KOPT-K1 (cell line): ENCODE results near the gene OSBPL6.
"Not testable (repeated sequence)": the region's sequence is repeated elsewhere in the genome, so short reads cannot be mapped to it uniquely, and the experiment has no call there.

Source experiments
- H3K27ac ChIP-seq: fragments of 200-600 bp; sonication (generic); 2 replicates; pipeline ENCODE4 v1.5.1; 2016; ENCODE audit warnings: antibody characterized with exemption, mild to moderate bottlenecking, low read depth, low read length; ENCODE audit not compliant: poor library complexity, severe bottlenecking
- H3K36me3 ChIP-seq: fragments of 200-600 bp; sonication (generic); 2 replicates; pipeline ENCODE4 v1.5.1; 2017; ENCODE audit warnings: antibody characterized with exemption, mild to moderate bottlenecking, low read length, moderate library complexity; ENCODE audit not compliant: insufficient read depth
- H3K9me3 ChIP-seq: fragments of 200-600 bp; sonication (generic); 2 replicates; pipeline ENCODE4 v1.5.1; 2017; ENCODE audit warnings: antibody characterized with exemption, low read length, mild to moderate bottlenecking; ENCODE audit not compliant: insufficient read depth, poor library complexity, severe bottlenecking

OSBPL6 gene

DNA sequence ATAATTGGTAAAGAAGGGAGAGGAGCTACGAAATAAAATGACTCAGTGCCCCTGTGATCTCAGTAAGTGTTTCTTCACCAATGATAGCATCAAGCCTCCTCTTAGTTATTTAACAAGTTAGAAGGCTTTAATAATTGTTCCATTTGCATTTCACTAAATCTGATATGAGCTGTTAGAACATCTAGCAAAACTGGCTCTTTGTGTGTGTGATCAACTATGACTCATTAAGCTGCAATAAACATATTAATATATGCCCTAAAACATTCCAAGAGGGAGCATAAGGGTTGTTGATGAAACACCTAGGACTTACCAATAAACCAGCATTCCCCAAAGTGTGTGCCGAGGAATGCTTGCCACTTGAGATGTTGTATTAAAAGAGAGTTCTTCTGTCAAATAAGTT is 115.2 kb downstream of the OSBPL6 start:
- no peak overlapping the region for H3K27ac ChIP-seq
- H3K9me3 ChIP-seq = no peaks in the 10 kb centered on the region
- H3K36me3 ChIP-seq = no peaks in the 10 kb centered on the region

DNA sequence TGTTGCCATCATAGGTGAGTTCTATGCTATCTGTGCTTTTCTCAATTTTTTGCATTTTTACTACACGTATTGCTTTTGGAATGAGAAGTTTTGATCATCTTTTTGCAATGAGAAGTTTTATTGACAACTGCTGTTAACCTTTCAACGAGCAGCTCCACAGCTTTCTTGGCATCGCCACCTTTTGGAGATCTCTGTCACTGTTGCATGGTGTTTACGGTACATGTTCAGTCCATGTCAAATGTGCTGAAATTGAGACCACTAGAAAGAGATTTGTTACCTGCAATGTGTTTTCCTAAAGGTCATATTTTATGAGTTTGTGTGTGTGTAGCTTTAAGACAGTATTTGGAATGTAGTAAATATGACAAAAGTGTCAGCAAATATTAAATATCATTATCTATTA is 120.8 kb downstream of the OSBPL6 start:
- no peaks in the 10 kb centered on the region for H3K36me3 ChIP-seq
- H3K27ac ChIP-seq = no peak overlapping the region
- no peaks in the 10 kb centered on the region for H3K9me3 ChIP-seq

DNA sequence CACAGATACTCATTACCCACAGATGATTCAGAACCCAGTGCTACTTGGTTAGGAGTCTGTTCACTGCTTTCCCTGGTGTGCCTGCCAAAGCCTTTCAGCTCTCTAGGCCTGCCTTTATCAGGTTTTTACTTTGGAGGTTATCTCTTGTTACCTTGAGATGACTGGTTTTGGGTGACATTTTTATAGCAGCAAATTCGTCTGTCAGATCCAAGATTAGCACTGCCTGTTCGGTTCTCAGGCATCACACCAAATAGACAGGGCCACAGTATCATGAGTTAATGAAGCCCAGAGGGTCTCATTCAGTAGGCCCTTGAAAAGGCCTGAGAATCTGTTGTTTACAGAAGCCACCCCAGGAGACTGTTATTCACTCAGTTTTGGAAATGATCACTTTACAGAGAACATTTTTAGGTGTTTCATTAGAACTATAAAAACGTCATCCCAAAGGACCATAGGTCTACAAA is 121.2 kb downstream of the OSBPL6 start:
- Histone ChIP-seq H3K9me3 (no peaks in the 10 kb centered on the region), H3K36me3 (no peaks in the 10 kb centered on the region), H3K27ac (no peak overlapping the region)

DNA sequence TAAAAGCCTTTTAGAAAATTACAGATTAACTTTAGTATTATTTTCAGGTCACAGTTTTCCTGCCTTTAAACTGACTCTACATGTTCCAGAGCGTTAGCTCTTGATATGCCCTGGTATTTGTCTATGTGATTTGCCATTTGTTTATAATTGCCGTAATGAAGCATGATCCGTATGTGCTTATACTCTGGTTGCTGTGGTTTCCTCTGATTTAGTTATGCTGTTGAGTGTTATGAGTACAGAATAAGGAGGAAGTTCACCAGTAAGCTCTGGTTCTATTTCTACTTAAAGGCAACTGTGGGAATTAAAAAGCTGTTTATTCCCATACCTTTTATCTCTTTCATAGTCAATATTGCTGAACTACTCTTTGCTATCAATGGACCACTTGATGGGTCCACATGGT is 123.5 kb downstream of the OSBPL6 start:
- Histone ChIP-seq H3K9me3 (no peaks in the 10 kb centered on the region), H3K27ac (no peak overlapping the region), H3K36me3 (no peaks in the 10 kb centered on the region)

DNA sequence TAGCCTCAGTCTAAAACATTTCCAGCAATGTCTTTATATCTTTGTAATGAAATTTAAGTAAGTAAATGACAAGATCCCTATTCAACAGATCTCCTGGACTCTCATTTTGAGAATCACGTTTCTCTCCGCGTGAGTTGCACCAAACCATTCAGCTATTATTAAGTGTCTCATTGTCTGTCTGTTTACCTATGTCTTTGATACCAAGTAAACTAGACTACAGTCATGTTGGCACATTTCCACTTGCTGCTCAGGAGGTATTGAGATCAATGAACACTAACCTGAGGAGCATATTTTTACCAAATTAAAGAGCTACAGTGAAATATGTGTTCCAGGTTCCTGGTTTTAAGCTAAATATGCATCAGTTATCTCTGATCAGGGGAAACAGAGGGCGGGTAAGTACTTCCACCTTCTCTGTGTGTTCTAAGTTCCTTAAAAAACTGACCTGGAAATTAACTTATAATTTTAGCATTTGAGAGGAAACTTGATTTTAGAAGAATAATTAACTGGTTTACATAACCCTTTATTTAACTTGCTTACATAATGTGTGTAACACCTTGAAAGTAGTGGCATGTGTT is 125.8 kb downstream of the OSBPL6 start:
- Histone ChIP-seq H3K36me3 (no peaks in the 10 kb centered on the region), H3K27ac (no peak overlapping the region), H3K9me3 (no peaks in the 10 kb centered on the region)

DNA sequence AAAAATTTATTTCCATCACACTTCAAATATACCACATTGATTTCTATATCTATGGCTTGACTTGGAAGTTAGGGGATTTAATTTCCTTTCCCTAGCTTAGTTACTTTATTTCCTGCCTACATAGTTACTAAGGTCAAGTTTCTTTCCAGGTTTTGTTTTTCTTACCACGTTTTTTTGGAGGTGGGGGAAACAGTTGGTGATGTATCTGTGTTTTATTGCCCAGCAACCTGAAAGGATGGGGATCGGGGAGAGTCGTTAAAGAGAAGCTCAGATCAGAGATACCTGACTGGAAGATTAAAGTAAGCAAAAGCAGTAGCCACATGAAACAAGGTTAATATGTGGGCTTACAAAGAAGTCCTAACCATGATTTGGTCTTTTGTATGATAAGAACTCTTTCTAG is 127.8 kb downstream of the OSBPL6 start:
- Histone ChIP-seq H3K27ac (no peak overlapping the region), H3K36me3 (no peaks in the 10 kb centered on the region), H3K9me3 (no peaks in the 10 kb centered on the region)

DNA sequence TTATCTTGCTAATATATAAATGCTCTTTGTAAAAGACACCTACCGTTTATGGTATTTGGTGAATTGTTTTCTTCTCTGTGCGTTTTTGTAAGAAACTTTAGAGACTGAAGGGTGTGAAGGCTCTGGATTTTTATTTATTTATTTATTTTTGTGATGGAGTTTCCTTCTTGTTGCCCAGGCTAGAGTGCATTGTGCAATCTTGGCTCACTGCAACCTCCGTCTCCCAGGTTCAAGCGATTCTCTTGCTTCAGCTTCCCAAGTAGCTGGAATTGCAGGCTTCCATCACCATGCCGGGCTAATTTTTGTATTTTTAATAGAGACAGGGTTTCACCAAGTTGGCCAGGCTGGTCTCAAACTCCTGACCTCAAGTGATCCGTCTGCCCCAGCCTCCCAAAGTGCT is 129.0 kb downstream of the OSBPL6 start:
- H3K36me3 ChIP-seq, H3K9me3 ChIP-seq, H3K27ac ChIP-seq: not testable (repeated sequence)

DNA sequence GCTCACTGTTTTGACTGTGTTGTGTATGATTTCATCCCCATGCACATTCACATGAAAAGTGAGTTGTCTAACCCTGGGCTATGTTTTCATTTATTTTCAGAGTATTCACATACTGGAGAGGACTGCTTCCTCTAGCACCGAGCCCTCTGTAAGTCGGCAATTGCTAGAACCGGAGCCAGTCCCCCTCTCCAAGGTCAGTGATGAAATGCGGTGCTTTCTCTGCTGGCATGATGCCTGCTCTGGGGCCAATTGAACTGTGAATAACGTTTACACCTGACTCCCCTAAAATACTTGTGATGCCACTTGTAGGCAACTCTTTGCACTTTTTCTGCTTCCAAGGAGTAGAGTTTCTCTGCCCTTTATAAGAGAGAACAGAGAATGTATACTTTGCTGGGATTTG is 129.8 kb downstream of the OSBPL6 start:
- no peaks in the 10 kb centered on the region for H3K9me3 ChIP-seq
- H3K27ac ChIP-seq = no peak overlapping the region
- no peaks in the 10 kb centered on the region for H3K36me3 ChIP-seq

DNA sequence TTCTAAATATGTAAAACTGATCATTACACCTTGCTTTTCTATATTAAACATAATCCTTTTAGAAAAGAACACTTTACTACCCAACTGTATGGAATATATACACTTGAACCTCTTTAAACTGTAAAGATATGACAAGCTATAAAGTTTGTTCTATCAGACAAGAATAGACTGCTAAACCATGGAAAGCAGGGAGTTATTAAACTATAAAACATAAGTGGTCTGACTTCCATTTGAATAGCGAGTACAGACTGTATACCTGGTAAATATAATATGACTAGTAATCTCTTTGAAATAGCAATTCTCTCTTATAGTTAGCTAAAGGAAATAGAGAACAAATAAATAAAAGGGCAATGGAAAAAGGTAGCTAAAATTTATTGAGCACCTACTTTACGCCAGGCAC is 131.0 kb downstream of the OSBPL6 start:
- Histone ChIP-seq H3K27ac (no peak overlapping the region), H3K9me3 (no peaks in the 10 kb centered on the region), H3K36me3 (no peaks in the 10 kb centered on the region)

DNA sequence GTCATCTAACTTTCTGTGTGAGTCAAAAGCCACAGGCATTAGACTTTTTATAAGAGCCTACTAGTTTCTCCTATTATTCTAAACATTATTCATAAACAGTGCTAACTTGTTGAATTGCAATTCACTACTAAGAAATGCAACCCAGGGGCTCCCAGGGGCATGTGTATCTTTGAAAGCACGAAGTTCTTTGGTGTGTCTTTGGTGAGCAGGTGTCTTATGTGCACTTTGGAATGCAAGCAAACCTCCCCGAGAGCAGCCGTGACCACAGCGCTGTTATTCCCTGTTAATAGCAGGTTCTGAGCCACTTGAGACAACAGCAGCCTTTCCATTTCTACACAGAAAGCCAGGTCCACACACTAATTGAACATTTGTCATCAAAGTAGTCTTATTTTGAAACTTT is 133.2 kb downstream of the OSBPL6 start:
- Histone ChIP-seq H3K36me3 (no peaks in the 10 kb centered on the region), H3K27ac (no peak overlapping the region), H3K9me3 (no peaks in the 10 kb centered on the region)

DNA sequence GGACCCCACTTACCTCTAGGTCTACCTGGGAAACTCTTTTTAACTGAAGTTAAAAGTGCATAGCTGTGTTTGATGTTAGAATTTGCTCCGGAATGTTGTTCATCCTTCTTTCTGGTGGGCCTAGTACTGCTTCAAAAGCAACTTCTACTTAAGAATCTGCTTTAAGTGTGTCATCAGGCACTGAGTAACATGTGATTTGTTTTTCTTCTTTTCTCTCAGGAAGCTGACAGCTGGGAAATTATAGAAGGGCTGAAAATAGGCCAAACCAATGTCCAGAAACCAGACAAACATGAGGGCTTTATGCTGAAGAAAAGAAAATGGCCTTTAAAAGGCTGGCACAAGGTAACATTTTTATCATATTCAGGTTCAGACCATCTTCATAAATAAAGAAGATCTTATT is 133.7 kb downstream of the OSBPL6 start:
- no peak overlapping the region for H3K27ac ChIP-seq
- H3K36me3 ChIP-seq = no peaks in the 10 kb centered on the region
- H3K9me3 ChIP-seq = no peaks in the 10 kb centered on the region

DNA sequence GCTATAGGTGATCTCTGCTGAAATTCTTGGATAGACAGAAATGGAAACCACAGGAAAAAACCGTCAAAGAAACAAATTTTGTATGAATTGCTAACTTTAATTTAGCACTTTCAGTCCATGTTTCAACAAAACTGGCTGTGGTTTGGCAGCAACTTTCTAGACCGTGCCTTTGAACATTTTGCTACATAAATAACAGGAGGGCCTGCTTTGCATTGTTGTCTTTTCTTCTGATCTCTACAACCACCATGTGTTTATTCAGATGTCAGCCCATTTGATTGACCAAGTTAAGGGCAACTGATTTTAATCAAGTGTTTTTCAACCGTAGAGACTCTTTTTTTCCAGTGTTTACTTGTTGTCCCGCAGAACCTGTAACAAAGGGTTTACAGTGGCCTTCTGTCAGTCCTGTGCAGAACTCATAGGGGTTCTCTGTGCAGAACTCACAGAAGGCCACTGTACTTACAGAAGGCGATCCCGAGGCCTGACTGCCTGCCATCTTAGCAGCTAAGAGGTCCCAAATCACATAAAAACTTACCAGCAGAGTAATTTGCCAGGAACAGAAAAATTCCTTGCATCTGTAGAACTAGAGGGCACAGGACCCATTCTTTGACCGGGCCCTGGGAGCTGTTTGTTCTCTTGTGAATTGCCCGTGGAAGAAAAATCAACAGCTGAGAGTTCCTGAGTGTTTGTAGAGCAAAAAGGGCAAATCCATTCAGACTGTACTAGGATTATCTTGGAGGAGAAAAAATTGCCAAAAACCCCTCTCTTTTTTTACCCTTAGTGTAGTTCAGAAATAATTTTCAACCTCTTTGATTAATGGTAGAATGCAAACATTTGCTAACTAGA is 136.1 kb downstream of the OSBPL6 start:
- Histone ChIP-seq H3K9me3 (no peaks in the 10 kb centered on the region), H3K36me3 (no peaks in the 10 kb centered on the region), H3K27ac (no peak overlapping the region)

DNA sequence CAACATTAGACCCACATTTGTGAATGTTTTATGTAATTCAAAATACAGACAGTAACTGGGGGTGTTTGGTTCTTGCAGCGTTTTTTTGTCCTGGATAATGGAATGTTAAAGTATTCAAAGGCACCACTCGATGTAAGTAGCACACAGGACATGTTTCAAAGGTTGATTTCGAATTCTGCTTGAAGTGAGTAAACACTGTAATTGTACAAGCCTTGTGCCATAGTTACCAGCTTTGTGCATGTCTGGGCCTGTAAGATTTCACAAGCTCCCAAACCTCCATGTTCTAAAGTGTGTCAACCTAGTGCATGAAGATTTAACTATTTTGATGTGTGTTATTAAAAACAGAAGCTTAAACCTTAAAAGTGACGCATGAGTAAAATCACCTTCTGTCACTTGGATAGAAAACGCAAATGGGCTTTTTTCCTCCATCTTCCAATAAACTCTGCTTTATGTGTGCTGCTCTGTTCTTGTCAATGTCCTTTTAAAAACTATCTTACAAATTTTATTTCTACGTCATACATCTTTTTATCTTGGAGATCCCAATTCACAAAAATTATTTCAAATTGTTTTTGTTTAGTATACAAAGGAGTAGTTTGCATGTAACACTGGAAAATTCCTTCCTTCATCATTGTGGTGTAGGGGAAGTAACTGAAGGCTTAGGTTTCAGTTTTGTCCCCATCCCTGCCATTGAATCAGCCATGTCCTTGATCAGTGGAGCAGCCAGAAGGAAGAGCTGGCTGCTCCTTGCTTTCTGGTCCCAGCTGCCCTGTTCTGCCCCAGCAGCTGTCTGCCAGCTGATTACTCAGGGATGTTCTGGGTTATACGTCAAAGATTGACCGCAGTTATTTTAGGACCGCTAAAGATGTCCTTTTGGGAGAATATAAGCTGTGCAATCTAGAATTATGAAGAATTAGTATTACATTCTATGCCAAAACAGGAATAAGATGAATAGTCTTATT is 137.4 kb downstream of the OSBPL6 start:
- Histone ChIP-seq H3K27ac (no peak overlapping the region), H3K9me3 (no peaks in the 10 kb centered on the region), H3K36me3 (no peaks in the 10 kb centered on the region)

DNA sequence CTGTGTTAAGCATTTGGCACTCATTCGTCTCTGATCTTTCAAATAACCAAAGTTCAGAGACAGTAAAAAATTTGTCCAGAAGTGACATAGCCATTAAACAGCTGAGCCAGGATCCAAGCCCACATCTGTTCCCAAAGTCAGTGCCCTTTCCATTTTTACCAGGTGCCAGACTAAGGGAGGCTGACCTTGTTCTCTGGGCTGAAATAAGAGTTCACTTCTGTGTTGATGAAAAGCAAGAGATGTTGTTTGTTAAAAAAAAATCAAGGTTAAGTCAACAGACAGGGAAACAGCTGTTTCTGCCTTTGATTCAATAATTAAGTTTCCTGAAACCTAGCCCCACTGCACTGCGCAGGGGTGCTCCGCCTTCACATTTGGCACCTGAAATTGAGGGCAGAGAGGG is 139.5 kb downstream of the OSBPL6 start:
- Histone ChIP-seq H3K36me3 (no peaks in the 10 kb centered on the region), H3K27ac (no peak overlapping the region), H3K9me3 (no peaks in the 10 kb centered on the region)

DNA sequence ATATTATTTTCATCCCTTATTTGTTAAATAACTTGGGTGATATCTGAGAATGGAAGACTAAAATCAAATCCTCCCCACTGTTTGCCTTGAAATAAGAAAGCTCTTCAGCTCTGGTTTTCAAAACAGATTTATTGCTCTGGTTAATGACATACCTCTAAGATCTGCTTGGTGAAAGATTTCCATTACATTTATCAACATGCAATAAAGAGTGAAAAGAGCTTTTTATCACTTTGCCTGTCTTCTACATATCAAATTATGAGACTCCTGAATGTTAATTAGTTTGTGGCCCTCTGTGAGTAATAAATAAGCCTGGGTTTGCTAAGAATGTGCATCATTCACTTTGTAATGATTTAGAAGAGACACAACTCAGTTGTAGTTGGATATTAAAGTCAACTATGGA is 140.9 kb downstream of the OSBPL6 start:
- Histone ChIP-seq H3K27ac (no peak overlapping the region), H3K36me3 (no peaks in the 10 kb centered on the region), H3K9me3 (no peaks in the 10 kb centered on the region)
